ENCODE measurements around the gene HCRT.
"Not testable (repeated sequence)": the region's sequence is repeated elsewhere in the genome, so short reads cannot be mapped to it uniquely, and the experiment has no call there.

The HCRT gene

GRCh38 chr17:42197564-42198156 lies 12.4 kb upstream of the HCRT start:
- no peak for DNase-seq (ENCODE audit: low read depth)

- peak; percentile 79 for DNase-seq (ENCODE audit: low read depth)
Measured at GRCh38 chr17:42193969-42194899, 9.0 kb upstream of the HCRT start, which contains the start of gene GHDC. Gene GHDC, minus strand, starts transcription at chr17:42194494. Its CDS starts 913 bp downstream, at chr17:42193581.

DNA sequence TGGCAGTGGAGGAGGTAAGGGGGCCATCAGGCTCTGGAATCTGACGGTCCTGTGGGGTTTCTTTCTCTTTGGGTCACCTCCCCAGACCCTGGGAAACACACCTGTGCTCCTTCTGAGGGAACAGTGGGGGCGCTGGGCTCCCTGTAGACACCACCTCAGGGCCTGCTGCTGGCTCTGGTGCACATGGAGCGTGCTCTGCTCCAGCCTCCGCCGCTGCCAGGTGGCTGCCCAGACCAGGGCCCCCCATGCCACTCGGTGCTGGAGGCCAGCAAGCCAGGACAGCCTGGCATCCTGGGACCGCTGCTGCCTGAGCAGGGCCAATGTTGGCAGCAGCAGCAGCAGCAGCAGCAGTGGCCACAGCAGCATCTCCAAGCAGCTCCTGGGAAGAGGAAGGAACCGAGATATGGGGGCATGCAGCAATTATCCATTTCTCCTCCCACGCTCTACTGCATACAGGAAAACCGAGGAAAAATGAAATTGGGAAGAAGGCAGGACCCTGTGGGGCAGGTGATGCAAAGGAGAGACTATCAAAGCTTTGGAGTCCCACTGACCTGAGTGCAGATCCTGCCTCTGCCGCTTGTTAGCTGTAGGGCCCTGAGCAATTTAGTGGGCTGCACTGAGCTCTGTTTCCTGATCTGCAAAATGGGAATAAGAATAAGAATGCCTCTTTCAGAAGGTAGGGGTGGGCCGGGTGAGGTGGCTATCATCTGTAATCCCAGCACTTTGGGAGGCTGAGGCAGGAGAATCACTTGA lies 8.1 kb upstream of the HCRT start:
- no peak for DNase-seq (ENCODE audit: low read depth)

DNA sequence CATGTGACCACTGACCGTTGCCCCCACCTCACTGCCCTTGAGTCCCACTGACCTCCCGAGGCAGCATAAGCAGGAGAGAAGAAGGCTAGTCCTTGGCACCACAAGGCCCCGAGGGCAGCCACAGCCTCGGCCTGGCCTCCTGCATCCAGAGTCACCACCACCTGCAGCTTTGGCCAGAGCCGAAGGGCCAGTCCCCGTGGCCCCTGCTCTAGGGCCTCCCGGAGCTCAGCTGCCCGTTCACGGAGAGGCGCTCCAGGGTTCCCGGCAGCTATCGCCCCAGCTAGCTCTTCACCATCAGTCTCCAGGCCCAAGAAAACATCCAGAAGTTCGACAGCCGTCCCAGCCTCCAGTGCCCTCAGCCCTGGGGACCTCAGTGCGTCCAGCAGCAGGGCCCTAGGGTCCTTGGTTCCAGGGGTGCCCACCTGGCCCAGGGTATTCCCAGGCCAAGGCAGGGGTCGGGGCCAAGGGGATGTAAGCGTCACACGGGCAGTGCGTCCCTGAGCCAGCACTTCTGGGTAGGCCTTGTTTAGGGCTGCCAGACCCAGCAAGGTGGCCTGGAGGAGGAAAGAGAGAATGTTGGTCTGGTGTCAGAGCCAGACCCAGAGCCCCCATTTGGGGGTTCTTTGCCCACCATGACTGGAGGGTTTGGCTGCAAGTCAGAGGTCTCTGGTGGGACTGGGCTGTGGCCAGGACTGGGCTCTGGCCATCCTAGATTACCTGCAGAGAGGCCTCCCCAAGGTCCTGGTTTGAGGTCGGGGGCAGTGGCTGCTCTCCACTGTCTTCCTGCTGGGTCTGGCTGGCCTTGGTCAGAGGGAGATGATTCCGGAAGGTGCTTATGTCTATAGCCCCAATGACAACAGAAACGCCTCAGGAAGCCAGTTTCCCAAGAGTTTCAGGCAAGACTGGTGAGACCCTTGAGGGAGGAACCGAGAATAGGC lies 7.2 kb upstream of the HCRT start:
- no peak for DNase-seq (ENCODE audit: low read depth)

DNA sequence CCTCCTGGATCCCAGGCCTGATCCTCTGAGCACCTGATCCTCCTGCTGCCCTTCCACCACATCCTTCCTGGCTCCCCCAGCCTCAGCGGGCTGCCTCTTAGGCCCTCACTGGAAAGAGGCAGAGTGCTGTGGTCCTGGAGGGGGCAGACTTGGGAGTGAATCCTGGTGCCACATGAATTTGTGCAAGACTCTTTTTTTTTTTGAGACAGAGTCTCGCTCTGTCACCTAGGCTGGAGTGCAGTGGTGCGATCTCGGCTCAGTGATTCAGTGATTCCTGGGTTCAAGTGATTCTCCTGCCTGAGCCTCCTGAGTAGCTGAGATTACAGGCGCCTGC lies 6.0 kb upstream of the HCRT start:
- DNase-seq (ENCODE audit: low read depth): no peak

- DNase-seq (ENCODE audit: low read depth): no peak
Measured at GRCh38 chr17:42190491-42191274, 5.4 kb upstream of the HCRT start.

GRCh38 chr17:42189651-42189965 lies 4.4 kb upstream of the HCRT start:
- DNase-seq (ENCODE audit: low read depth): no peak

- DNase-seq (ENCODE audit: low read depth): no peak
Measured at GRCh38 chr17:42188749-42189650, 3.7 kb upstream of the HCRT start.

GRCh38 chr17:42187833-42188232 lies 2.6 kb upstream of the HCRT start:
- DNase-seq (ENCODE audit: low read depth): no peak

GRCh38 chr17:42186191-42186590 lies 939 bp upstream of the HCRT start:
- not testable (repeated sequence) for DNase-seq (ENCODE audit: low read depth)

DNA sequence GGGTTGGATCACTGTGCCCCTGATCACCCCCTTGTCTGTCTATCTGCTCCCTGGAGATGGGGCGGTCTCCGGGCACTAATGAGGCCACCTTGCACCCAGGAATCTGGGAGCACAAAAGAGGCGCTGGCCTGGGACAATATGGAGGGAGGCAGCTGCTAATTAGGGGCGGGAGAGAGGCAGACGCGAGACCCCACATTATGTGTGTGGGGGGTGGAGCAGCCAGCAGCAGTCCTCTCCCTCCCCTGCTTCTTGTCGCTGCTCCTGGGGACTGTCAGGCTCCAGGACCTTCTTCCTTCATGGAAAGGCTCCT lies 324 bp upstream of the HCRT start:
- DNase-seq (ENCODE audit: low read depth): no peak

GRCh38 chr17:42183741-42184711 lies 1.2 kb downstream of the HCRT start:
- DNase-seq (ENCODE audit: low read depth): peak; percentile 75

DNA sequence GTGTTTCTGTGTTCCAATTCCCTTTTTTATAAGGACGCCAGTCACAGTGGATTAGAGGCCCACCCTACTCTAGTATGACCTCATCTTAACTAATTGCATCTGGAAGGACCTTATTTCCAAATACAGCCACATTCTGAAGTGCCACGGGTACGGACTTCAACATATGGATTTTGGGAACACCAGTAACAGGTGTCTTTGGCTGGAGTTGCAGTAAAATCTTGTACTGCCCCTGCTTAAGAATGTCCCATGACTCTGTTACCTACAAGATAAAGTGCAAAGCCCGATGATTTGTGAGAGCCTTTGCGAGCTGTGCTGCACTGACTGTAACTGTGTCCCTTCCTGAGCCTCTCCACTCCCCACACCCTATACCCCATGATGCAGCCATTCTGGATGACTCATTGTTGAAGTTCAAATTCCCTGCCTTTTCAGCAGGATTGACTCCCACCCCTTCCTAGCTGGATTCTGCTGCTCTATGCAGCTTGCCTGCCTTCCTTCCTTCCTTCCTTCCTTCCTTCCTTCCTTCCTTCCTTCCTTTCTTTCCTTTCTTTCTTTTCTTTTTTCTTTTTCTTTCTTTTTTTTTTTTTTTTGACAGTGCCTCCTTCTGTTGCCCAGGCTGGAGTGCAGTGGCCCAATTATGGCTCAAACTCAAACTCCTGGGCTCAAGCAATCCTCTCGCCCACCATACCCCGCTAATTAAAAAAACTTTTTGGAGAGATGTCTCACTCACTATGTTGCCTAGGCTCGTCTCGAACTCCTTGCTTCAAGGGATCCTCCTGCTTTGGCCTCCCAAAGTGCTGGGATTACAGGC lies 2.1 kb downstream of the HCRT start:
- peak; percentile 71 for DNase-seq (ENCODE audit: low read depth)

GRCh38 chr17:42181851-42182207 lies 3.4 kb downstream of the HCRT start:
- no peak for DNase-seq (ENCODE audit: low read depth)

- DNase-seq (ENCODE audit: low read depth): peak; percentile 71
Measured at GRCh38 chr17:42180922-42181850, 4.1 kb downstream of the HCRT start, which contains the start of gene KCNH4. Gene KCNH4, minus strand, starts transcription at chr17:42181142. Its CDS starts 197 bp downstream, at chr17:42180945.

DNA sequence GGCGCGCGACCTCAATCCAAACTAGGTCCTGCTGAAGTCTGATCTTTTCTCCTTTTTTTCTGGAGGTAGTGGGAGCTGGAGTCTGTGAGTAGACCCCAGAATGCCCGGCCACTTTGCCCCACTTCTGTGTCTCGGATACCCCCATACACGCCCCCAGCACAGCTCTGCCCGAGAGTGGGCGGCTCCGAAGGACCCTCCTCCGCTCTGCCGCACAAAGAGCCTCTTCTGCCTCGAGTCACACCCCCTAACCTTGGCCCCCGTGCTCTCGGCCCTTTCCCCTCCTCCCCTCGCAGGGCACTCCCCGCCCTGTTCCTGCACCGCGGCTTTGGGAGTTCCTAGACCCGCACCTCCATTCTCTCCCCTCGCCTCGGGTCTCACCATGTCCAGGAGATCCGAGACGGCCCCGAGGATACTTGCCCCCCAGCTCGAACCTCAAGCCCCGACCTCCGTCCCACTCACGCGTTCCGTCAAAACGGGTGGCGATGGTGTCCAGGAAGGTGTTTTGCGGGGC lies 4.8 kb downstream of the HCRT start:
- no peak for DNase-seq (ENCODE audit: low read depth)
